SU-DHL-6 (cell line): ENCODE results near the gene PREX1.

Experiments
- H2AFZ ChIP-seq: fragments of 200-600 bp; sonication (generic); 2 replicates; pipeline ENCODE4 v1.6.1; 2014; ENCODE audit warnings: low read depth, mild to moderate bottlenecking, moderate library complexity, mixed read lengths, antibody characterized with exemption, low read length; ENCODE audit not compliant: severe bottlenecking
- H3F3A ChIP-seq: fragments of 200-600 bp; shearing (Covaris generic); 2 replicates; pipeline ENCODE4 v1.6.0; 2016; ENCODE audit warnings: antibody characterized with exemption, mild to moderate bottlenecking; ENCODE audit not compliant: insufficient read depth
- H3K27ac ChIP-seq: fragments of 200-600 bp; sonication (generic); 2 replicates; pipeline ENCODE4 v1.5.1; 2016; ENCODE audit warnings: low read depth, mild to moderate bottlenecking, low read length, moderate library complexity, mixed read lengths
- H3K27me3 ChIP-seq: fragments of 200-600 bp; sonication (generic), shearing (Covaris generic); 2 replicates; pipeline ENCODE4 v1.6.0; 2014; ENCODE audit warnings: mild to moderate bottlenecking, low read length
- H3K36me3 ChIP-seq: fragments of 200-600 bp; sonication (generic); 2 replicates; pipeline ENCODE4 v1.6.1; 2014; ENCODE audit warnings: mild to moderate bottlenecking, low read length, mixed read lengths
- H3K4me2 ChIP-seq: fragments of 300-600, 200-600 bp; shearing (Covaris generic), sonication (generic); 2 replicates; pipeline ENCODE4 v1.6.0; 2014; ENCODE audit warnings: low read length, low read depth, mild to moderate bottlenecking; ENCODE audit not compliant: poor library complexity, severe bottlenecking
- H3K4me3 ChIP-seq: fragments of 200-600 bp; sonication (generic); 2 replicates; pipeline ENCODE4 v1.5.1; 2014; ENCODE audit warnings: antibody characterized with exemption, low read length, mild to moderate bottlenecking, mixed read lengths; ENCODE audit not compliant: insufficient read depth, poor library complexity, severe bottlenecking
- H3K79me2 ChIP-seq: fragments of 200-600 bp; sonication (generic); 2 replicates; pipeline ENCODE4 v1.6.1; 2014; ENCODE audit warnings: mild to moderate bottlenecking, low read length, moderate library complexity; ENCODE audit not compliant: insufficient read depth
- H3K9ac ChIP-seq: fragments of 200-600 bp; sonication (generic); 2 replicates; pipeline ENCODE4 v1.7.0; 2014; ENCODE audit warnings: mild to moderate bottlenecking, low read length
- H3K9me2 ChIP-seq: fragments of 200-600 bp; sonication (generic); replicated peaks from 2 replicates; pipeline ENCODE4 v1.6.1; 2014; ENCODE audit warnings: low read length; ENCODE audit not compliant: insufficient read depth
- H3K9me3 ChIP-seq: fragments of 200-600 bp; sonication (generic); 2 replicates; pipeline ENCODE4 v1.6.1; 2014; ENCODE audit warnings: low read length, mixed read lengths; ENCODE audit not compliant: insufficient read depth
- H4K20me1 ChIP-seq: fragments of 200-600 bp; sonication (generic); 2 replicates; pipeline ENCODE4 v1.6.1; 2014; ENCODE audit warnings: low read depth, mild to moderate bottlenecking, antibody characterized with exemption, low read length, moderate library complexity, mixed read lengths
- EZH2phosphoT487 ChIP-seq: fragments of 200-600 bp; sonication (generic), shearing (Covaris generic); conservative IDR thresholded peaks from 2 replicates; pipeline ENCODE4 v1.6.1; 2018; ENCODE audit warnings: mild to moderate bottlenecking, antibody characterized with exemption, low read length, moderate library complexity, mixed read lengths
- TF ChIP-seq, protein P1 (sequence below): fragments of 200-600 bp; sonication (generic); IDR thresholded peaks from one replicate; pipeline ENCODE4 v1.5.1; 2017; ENCODE audit warnings: antibody characterized with exemption, mild to moderate bottlenecking, low read length, moderate library complexity; ENCODE audit not compliant: insufficient read depth, poor library complexity, severe bottlenecking

Gene PREX1

DNA sequence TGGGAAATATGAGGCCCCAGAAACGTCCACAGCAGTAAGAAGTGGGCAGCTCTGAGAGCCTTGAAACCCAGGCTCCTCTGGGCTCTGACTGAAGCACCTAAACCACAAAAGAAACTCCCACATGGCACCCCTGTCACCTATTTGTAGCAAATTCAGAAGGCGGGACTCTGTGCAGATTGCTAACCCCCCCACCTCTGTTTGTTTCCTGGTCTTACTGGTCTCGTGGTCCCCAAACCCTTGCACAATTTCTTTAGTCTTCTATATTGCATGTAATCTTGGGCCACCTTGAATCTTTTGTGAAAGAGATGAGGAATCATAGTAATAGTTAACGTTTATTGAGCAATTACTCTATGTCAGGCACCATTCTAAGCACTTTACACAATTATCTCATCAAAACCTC, 154.3 kb downstream of the PREX1 start:
- H3K4me2 ChIP-seq: no peak overlapping the region
- no peak for TF ChIP-seq EZH2phosphoT487
- TF ChIP-seq, protein P1, sequence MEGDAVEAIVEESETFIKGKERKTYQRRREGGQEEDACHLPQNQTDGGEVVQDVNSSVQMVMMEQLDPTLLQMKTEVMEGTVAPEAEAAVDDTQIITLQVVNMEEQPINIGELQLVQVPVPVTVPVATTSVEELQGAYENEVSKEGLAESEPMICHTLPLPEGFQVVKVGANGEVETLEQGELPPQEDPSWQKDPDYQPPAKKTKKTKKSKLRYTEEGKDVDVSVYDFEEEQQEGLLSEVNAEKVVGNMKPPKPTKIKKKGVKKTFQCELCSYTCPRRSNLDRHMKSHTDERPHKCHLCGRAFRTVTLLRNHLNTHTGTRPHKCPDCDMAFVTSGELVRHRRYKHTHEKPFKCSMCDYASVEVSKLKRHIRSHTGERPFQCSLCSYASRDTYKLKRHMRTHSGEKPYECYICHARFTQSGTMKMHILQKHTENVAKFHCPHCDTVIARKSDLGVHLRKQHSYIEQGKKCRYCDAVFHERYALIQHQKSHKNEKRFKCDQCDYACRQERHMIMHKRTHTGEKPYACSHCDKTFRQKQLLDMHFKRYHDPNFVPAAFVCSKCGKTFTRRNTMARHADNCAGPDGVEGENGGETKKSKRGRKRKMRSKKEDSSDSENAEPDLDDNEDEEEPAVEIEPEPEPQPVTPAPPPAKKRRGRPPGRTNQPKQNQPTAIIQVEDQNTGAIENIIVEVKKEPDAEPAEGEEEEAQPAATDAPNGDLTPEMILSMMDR: no peak
- H3K9me3 ChIP-seq: no peaks in the 10 kb centered on the region
- no peak overlapping the region for H3K9ac ChIP-seq
- no peaks in the 10 kb centered on the region for H3K9me2 ChIP-seq
- no peaks in the 10 kb centered on the region for H4K20me1 ChIP-seq
- H3K79me2 ChIP-seq: no peaks in the 10 kb centered on the region
- H3K4me3 ChIP-seq: no peak overlapping the region
- H3K36me3 ChIP-seq: no peaks in the 10 kb centered on the region
- no peaks in the 10 kb centered on the region for H3K27me3 ChIP-seq
- H2AFZ ChIP-seq: no peak overlapping the region
- no peak overlapping the region for H3K27ac ChIP-seq
- no peaks in the 10 kb centered on the region for H3F3A ChIP-seq

DNA sequence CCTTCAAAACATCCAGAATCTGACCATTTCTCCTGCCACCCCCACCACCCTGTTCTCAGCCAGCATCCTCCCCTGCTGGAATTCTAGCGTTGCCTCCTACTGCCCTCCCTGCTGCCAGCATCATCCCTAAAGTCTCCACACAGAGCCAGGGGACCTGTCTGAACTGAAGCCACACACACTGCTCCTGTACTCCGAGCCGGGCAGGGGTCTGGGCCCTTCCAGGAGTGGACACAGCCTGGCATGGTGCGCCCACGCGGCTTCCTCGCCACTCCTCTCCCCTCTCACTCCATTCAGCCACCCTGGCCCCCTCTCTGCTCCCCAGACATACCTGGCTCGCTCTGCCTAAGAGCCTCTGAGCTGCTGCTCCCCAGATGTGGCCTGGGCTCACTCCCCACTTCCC, 155.5 kb downstream of the PREX1 start:
- no peaks in the 10 kb centered on the region for H4K20me1 ChIP-seq
- H3K9me2 ChIP-seq: no peaks in the 10 kb centered on the region
- no peaks in the 10 kb centered on the region for H3K79me2 ChIP-seq
- H3F3A ChIP-seq: no peaks in the 10 kb centered on the region
- no peaks in the 10 kb centered on the region for H3K9me3 ChIP-seq
- no peak overlapping the region for H3K27ac ChIP-seq
- no peak overlapping the region for H2AFZ ChIP-seq
- no peaks in the 10 kb centered on the region for H3K36me3 ChIP-seq
- TF ChIP-seq, protein P1: no peak
- TF ChIP-seq EZH2phosphoT487: no peak
- no peak overlapping the region for H3K9ac ChIP-seq
- H3K4me3 ChIP-seq: no peak overlapping the region
- no peak overlapping the region for H3K4me2 ChIP-seq
- H3K27me3 ChIP-seq: no peaks in the 10 kb centered on the region

DNA sequence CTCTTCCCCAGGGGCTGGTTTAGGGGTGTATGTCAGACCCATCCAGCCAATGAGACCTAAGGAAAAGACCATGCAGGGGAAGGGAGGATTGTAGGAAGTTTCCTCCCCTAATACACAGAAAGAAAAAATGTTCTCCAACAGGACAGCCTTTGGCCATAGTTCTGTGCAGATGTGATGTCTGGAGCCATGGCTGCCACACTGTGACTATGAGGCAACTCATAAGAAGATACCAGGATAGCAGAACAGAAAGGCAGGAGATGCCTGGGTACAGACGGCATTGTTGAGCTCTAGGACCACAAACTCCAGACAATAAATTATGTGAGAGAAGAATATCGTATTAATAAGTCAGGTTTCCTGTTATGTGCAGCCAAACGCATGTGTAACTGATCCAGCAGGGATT, 156.7 kb downstream of the PREX1 start:
- Histone ChIP-seq H3K79me2 (no peaks in the 10 kb centered on the region), H2AFZ (no peak overlapping the region), H3K9ac (no peak overlapping the region), H3F3A (no peaks in the 10 kb centered on the region), H3K4me2 (no peak overlapping the region), H3K9me3 (no peaks in the 10 kb centered on the region), H3K9me2 (no peaks in the 10 kb centered on the region), H4K20me1 (no peaks in the 10 kb centered on the region), H3K27ac (no peak overlapping the region), H3K36me3 (no peaks in the 10 kb centered on the region), H3K27me3 (no peaks in the 10 kb centered on the region), H3K4me3 (no peak overlapping the region)
- TF ChIP-seq, protein P1: no peak
- TF ChIP-seq EZH2phosphoT487: no peak
